ENCODE data around the gene LRRC23.

- no peak for TF ChIP-seq POLR2AphosphoS5 (IDR thresholded peaks at IDR 0.05)
- no peak for TF ChIP-seq CTCF (IDR thresholded peaks at IDR 0.05)
These were observed 45.8 kb downstream of the LRRC23 start for GRCh38 chr12:6950401-6950801.

All from suprapubic skin (tissue), 3 donors.